Endothelial cell of umbilical vein (primary cell): Measurements from ENCODE around the gene SYCE1.

Source experiments
- EZH2 ChIP-seq: IDR thresholded peaks from 2 replicates; pipeline ENCODE4 v1.6.1; 2012; ENCODE audit warnings: borderline replicate concordance, low read depth, mild to moderate bottlenecking, moderate library complexity, low read length, inconsistent platforms; ENCODE audit not compliant: severe bottlenecking
- GATA2 ChIP-seq: IDR thresholded peaks from 2 replicates; pipeline ENCODE4 v1.7.0; 2011; ENCODE audit warnings: low read depth, mild to moderate bottlenecking, moderate library complexity, mixed read lengths, low read length; ENCODE audit not compliant: insufficient read length, insufficient read depth
- MAX ChIP-seq: IDR thresholded peaks from 2 replicates; pipeline ENCODE4 v1.6.1; 2011; ENCODE audit not compliant: insufficient read depth, insufficient read length
- POLR2A ChIP-seq: IDR thresholded peaks from 2 replicates; pipeline ENCODE4 v1.6.1; 2012; ENCODE audit warnings: low read depth, mild to moderate bottlenecking, control low read depth, low read length
- TF ChIP-seq, protein P1 (sequence below), 2 donors: IDR thresholded peaks; 1 replicate in 1 of 2; 2 replicates in 1 of 2; pipeline ENCODE4 v1.5.1; 2011; ENCODE audit warnings: low read length in 2 of 2, mild to moderate bottlenecking in 2 of 2, moderate library complexity in 2 of 2, control low read depth in 1 of 2, inconsistent platforms in 1 of 2, low read depth in 1 of 2; ENCODE audit not compliant: insufficient read depth in 1 of 2; ENCODE audit errors: extremely low read depth in 1 of 2

DNA sequence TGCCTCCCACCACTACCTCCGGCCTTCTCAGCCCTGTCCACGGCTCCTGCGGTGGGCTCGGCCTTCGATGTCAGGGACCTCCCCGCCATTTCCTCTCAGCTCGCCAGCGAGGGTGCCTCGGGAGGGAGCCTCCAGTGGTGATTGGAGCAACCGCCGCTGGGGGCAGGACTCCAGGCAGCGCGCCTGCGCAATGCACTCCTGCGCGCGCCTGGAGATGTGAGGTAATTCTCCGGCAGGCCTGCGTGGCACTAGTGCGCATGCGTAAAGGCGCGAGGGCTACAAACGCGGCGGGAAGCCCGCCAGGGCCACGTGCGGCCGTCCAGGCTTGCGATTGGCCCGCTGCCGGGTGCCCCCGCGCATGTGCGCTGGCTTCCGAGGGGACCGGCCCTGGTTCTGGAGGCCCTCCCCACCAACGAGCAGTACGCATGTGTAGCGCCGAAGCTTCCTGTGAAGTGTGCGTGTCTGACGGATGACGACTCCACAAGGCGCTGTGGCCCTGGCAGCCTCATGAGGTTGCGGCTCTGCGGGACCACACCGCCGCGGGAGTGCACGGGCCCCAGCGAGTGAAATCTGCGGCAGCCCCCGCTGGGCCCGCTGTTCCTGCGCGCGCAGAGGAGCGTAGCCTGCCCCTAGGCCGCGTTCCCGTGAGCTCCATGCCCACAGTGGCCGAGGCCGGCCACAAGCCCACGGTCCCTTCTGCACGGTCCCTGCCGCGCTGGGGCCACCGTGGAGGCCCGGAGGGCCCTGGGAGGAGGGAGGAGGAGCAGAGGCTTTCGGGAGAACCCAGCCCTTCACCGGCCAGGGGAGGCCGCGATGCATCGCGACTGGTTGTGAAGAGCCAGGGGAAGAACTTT lies at the start of gene SYCE1:
- TF ChIP-seq, protein P1, sequence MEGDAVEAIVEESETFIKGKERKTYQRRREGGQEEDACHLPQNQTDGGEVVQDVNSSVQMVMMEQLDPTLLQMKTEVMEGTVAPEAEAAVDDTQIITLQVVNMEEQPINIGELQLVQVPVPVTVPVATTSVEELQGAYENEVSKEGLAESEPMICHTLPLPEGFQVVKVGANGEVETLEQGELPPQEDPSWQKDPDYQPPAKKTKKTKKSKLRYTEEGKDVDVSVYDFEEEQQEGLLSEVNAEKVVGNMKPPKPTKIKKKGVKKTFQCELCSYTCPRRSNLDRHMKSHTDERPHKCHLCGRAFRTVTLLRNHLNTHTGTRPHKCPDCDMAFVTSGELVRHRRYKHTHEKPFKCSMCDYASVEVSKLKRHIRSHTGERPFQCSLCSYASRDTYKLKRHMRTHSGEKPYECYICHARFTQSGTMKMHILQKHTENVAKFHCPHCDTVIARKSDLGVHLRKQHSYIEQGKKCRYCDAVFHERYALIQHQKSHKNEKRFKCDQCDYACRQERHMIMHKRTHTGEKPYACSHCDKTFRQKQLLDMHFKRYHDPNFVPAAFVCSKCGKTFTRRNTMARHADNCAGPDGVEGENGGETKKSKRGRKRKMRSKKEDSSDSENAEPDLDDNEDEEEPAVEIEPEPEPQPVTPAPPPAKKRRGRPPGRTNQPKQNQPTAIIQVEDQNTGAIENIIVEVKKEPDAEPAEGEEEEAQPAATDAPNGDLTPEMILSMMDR (IDR thresholded peaks at IDR 0.05; ENCODE audit: extremely low read depth in 1 of 2, insufficient read depth in 1 of 2, low read depth in 1 of 2, low read length in 2 of 2), result no peak
- TF ChIP-seq POLR2A (no peak), EZH2 (no peak), MAX (no peak), GATA2 (no peak)
